Bronchial epithelial cell (primary cell): ENCODE measurements around the gene ZNF782. TPM values are rescaled to one million over a fixed set of nuclear protein-coding genes. Genes with fewer than 3 reads are reported as not detected.
"Not testable (repeated sequence)": the region's sequence is repeated elsewhere in the genome, so short reads cannot be mapped to it uniquely, and the experiment has no call there.

ENCODE experiments used
- DNase-seq: peaks from one replicate; pipeline ENCODE4 v3.0.0-alpha.2; 2010; ENCODE audit warnings: low read depth
- FAIRE-seq: peaks from 2 replicates; lab custom pipeline; 2011; peaks lifted over from hg19 to GRCh38; lab: Jason Lieb, UNC
- H3K27me3 ChIP-seq: 2 replicates; pipeline ENCODE4 v1.5.1; 2011; ENCODE audit warnings: low read length; ENCODE audit not compliant: control insufficient read depth, insufficient read depth
- H3K36me3 ChIP-seq: 2 replicates; pipeline ENCODE4 v1.5.1; 2011; ENCODE audit warnings: low read length; ENCODE audit not compliant: control insufficient read depth, insufficient read depth
- H3K4me3 ChIP-seq: 2 replicates; pipeline ENCODE4 v1.5.1; 2011; ENCODE audit warnings: mild to moderate bottlenecking, low read depth, low read length, control low read depth
- total RNA-seq: library from RNA; depleted of rRNA; stranded (reverse); fragments of >200 nt; gene quantifications from 2 replicates; pipeline ENCODE4 v1.2.1, GENCODE V29; 2014
- TF ChIP-seq, protein P1 (sequence below): IDR thresholded peaks from 2 replicates; pipeline ENCODE4 v1.5.1; 2011; ENCODE audit warnings: mild to moderate bottlenecking, moderate library complexity, low read length, control low read depth, inconsistent platforms; ENCODE audit not compliant: insufficient read depth, severe bottlenecking

Gene ZNF782
- total RNA-seq, 1 donor from 2014 or later, result 2.1 TPM

- H3K4me3 ChIP-seq, result no peak overlapping the region
- FAIRE-seq (no peak), DNase-seq (no peak)
- TF ChIP-seq, protein P1, sequence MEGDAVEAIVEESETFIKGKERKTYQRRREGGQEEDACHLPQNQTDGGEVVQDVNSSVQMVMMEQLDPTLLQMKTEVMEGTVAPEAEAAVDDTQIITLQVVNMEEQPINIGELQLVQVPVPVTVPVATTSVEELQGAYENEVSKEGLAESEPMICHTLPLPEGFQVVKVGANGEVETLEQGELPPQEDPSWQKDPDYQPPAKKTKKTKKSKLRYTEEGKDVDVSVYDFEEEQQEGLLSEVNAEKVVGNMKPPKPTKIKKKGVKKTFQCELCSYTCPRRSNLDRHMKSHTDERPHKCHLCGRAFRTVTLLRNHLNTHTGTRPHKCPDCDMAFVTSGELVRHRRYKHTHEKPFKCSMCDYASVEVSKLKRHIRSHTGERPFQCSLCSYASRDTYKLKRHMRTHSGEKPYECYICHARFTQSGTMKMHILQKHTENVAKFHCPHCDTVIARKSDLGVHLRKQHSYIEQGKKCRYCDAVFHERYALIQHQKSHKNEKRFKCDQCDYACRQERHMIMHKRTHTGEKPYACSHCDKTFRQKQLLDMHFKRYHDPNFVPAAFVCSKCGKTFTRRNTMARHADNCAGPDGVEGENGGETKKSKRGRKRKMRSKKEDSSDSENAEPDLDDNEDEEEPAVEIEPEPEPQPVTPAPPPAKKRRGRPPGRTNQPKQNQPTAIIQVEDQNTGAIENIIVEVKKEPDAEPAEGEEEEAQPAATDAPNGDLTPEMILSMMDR, result no peak
- H3K36me3 ChIP-seq, result no peaks in the 10 kb centered on the region
- no peaks in the 10 kb centered on the region for H3K27me3 ChIP-seq
Measured at GRCh38 chr9:96818533-96818932, 35.8 kb downstream of the ZNF782 start.

DNA sequence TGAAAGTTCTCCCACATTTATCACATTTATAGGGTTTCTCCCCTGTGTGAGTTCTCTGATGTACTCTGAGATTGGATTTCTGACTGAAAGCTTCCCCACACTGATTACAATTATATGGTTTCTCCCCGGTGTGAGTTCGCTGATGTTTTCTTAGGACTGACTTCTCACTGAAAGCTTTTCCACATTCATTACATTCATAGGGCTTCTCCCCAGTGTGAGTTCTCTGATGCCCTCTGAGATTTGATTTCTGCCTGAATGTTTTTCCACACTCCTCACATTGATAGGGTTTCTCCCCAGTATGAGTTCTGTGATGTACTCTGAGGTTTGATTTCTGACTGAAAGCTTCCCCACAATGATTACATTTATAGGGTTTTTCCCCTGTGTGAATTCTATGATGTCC lies 36.3 kb downstream of the ZNF782 start:
- no peak for DNase-seq
- H3K4me3 ChIP-seq, result no peak overlapping the region
- no peaks in the 10 kb centered on the region for H3K36me3 ChIP-seq
- TF ChIP-seq, protein P1, result no peak
- no peak for FAIRE-seq
- H3K27me3 ChIP-seq, result no peaks in the 10 kb centered on the region

GRCh38 chr9:96813607-96814006 lies 40.7 kb downstream of the ZNF782 start:
- TF ChIP-seq, protein P1, result no peak
- no peaks in the 10 kb centered on the region for H3K27me3 ChIP-seq
- H3K36me3 ChIP-seq, result no peaks in the 10 kb centered on the region
- H3K4me3 ChIP-seq, result no peak overlapping the region
- no peak for FAIRE-seq
- no peak for DNase-seq

GRCh38 chr9:96798959-96799358 lies 55.4 kb downstream of the ZNF782 start:
- H3K4me3 ChIP-seq, FAIRE-seq, DNase-seq, H3K27me3 ChIP-seq, H3K36me3 ChIP-seq: not testable (repeated sequence)

- no peak for DNase-seq
- TF ChIP-seq, protein P1, result no peak
- FAIRE-seq, result no peak
- no peak overlapping the region for H3K4me3 ChIP-seq
- no peaks in the 10 kb centered on the region for H3K36me3 ChIP-seq
- no peaks in the 10 kb centered on the region for H3K27me3 ChIP-seq
Measured at GRCh38 chr9:96784021-96784420, 70.3 kb downstream of the ZNF782 start.

DNA sequence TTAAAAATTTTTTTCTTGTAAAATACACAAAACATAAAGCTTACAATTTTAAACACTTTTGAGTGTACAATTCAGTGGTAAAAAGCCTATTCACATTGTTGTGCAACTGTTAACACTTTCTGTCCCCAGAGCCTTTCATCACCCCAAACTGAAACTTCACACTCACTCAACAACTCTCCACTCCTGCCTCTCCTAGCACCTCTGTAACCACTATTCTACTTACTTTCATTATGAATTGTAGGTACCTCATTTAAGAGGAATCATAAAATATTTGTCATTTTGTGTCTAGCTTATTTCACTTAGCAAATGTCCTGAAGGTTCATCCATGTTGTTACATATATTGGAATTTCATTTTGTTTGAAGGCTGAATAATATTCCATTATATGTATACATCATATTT lies 72.1 kb downstream of the ZNF782 start:
- H3K36me3 ChIP-seq, result no peaks in the 10 kb centered on the region
- no peak overlapping the region for H3K4me3 ChIP-seq
- TF ChIP-seq, protein P1, result no peak
- no peak for FAIRE-seq
- DNase-seq, result no peak
- no peaks in the 10 kb centered on the region for H3K27me3 ChIP-seq
